Prostate gland (tissue), 2 donors: ENCODE measurements around the gene SLC6A12.

ENCODE experiments used
- CTCF ChIP-seq, 4 experiments: fragments of 200-600 bp in 2 of 4; fragments of 450-650 bp in 2 of 4; sonication (generic) in 2 of 4; IDR thresholded peaks; 1 replicate in 3 of 4; 2 replicates in 1 of 4; pipeline ENCODE4 v1.5.1; 2016 to 2019; ENCODE audit warnings: antibody characterized with exemption in 4 of 4, mild to moderate bottlenecking in 2 of 4, moderate library complexity in 2 of 4
- POLR2A ChIP-seq: fragments of 450-650 bp; IDR thresholded peaks from one replicate; pipeline ENCODE4 v1.6.1; 2016; ENCODE audit warnings: antibody characterized with exemption, mild to moderate bottlenecking

GRCh38 chr12:238116-238515 lies 24.2 kb upstream of the SLC6A12 start:
- TF ChIP-seq CTCF (IDR thresholded peaks at IDR 0.05) (no peak), POLR2A (no peak)
